Measurements from ENCODE around the gene ABCF2. TPM values are rescaled to one million over a fixed set of nuclear protein-coding genes. Genes with fewer than 3 reads are reported as not detected.

Gene ABCF2
- total and polyA plus RNA-seq, 10 of the 15 experiments (the other 5 are each of a cell fraction or from before 2014, with no cell fraction given): 29.3 to 76.3 (median 57.1) TPM

GRCh38 chr7:151243045-151243349 is 16.0 kb upstream of the ABCF2 start:
- no peaks in the 10 kb centered on the region for H4K20me1 ChIP-seq (ENCODE audit: control insufficient read depth, insufficient read depth)
- peak overlapping the region; percentile 54; the same call in 1 of the 2 replicates for H2AFZ ChIP-seq (ENCODE audit: control insufficient read depth, low read depth, low read length)
- ChIA-PET SMC1A (ENCODE audit: uncharacterized antibody, unreplicated experiment) (interaction anchor here (1.4 to 3.4 kb wide), 5 partner anchors 9 to 119 kb away, joined by 3 to 24 read pairs (median 10); partner anchors contain the start of genes ABCF2 and CHPF2), CTCF (interaction anchor here (0.7 to 5.3 kb wide), 11 partner anchors 9 to 223 kb away, joined by 3 to 56 read pairs (median 14); partner anchors contain the start of genes ABCF2 and CHPF2), POLR2A (interaction anchor here (1.0 to 1.4 kb wide), 2 partner anchors 8 to 16 kb away, joined by 3 to 4 read pairs; partner anchors contain the start of gene ABCF2), RAD21 (ENCODE audit: unreplicated experiment) (interaction anchor here (1.1 to 2.6 kb wide), 4 partner anchors 10 to 119 kb away, joined by 4 to 17 read pairs (median 14); partner anchors contain the start of genes ABCF2 and CHPF2)
- peak overlapping the region; percentile 26; the same call in 1 of the 2 replicates for H3K9ac ChIP-seq (ENCODE audit: control insufficient read depth, insufficient read depth, low read length)
- TF ChIP-seq POLR2A (IDR thresholded peaks at IDR 0.05; ENCODE audit: low read depth, low read length) (0 out of 2 replicates have a peak, but pooled peaks have one; percentile 19), MXI1 (IDR thresholded peaks at IDR 0.05; ENCODE audit: low read depth, low read length) (no peak)
- H3K79me2 ChIP-seq (ENCODE audit: control insufficient read depth, insufficient read depth, low read length): no peaks in the 10 kb centered on the region
- in situ Hi-C loops (cut with MboI) (no loop called here), intact Hi-C loops (cut with micrococcal nuclease; ENCODE audit: unreplicated experiment) (loop anchor here (5.0 kb wide), 1 partner anchor 71 kb away; no protein-coding TSS in a partner anchor)
- H3K27ac ChIP-seq (ENCODE audit: control insufficient read depth, insufficient read depth): no peak overlapping the region
- peaks cover 0 to 3% of the 10 kb centered on the region in 2 experiments; a peak in 2 of 4 replicates for H3K36me3 ChIP-seq (ENCODE audit: control insufficient read depth in 2 of 2, insufficient read depth in 2 of 2, low read length in 1 of 2)
- WGBS (ENCODE audit: insufficient coverage, insufficient replicate concordance, low lambda C conversion rate, missing lambda C conversion rate): 22% methylated on average over 2 of the region's 2 CpGs
- H3K4me1 ChIP-seq (ENCODE audit: control insufficient read depth, insufficient read depth, low read length): peaks cover 16% of the 10 kb centered on the region
- H3K4me2 ChIP-seq (ENCODE audit: control insufficient read depth, insufficient read depth): peak overlapping the region; percentile 78
- ATAC-seq (no peak), FAIRE-seq (no peak), DNase-seq (ENCODE audit: low read depth, low spot score) (no peak)
- no peaks in the 10 kb centered on the region for H3K9me3 ChIP-seq (replicated peaks; ENCODE audit: control insufficient read depth, insufficient read depth, low read length)
- peaks cover 11 to 20% of the 10 kb centered on the region in 2 experiments for H3K27me3 ChIP-seq (replicated peaks in 1 of 2; ENCODE audit: control insufficient read depth in 2 of 2, insufficient read depth in 2 of 2, low read length in 1 of 2)
- peak overlapping the region; percentile 53 for H3K4me3 ChIP-seq
- no TSS peak for BruUV-seq (replicated peaks)

- 72% methylated on average over 18 of the region's 20 CpGs for WGBS (ENCODE audit: insufficient coverage, insufficient replicate concordance, low lambda C conversion rate, missing lambda C conversion rate)
- no peak for DNase-seq (ENCODE audit: low read depth, low spot score)
- no peak overlapping the region for H3K4me2 ChIP-seq (ENCODE audit: control insufficient read depth, insufficient read depth)
- no peaks in the 10 kb centered on the region for H3K79me2 ChIP-seq (ENCODE audit: control insufficient read depth, insufficient read depth, low read length)
- no peak for FAIRE-seq
- H3K27me3 ChIP-seq (replicated peaks in 1 of 2; ENCODE audit: control insufficient read depth in 2 of 2, insufficient read depth in 2 of 2, low read length in 1 of 2): peaks cover 11 to 17% of the 10 kb centered on the region in 2 experiments
- no TSS peak for BruUV-seq (replicated peaks)
- RAD21 ChIA-PET (ENCODE audit: unreplicated experiment): interaction anchor here (1.1 to 2.6 kb wide), 3 partner anchors 15 to 118 kb away, joined by 4 to 17 read pairs (median 16); partner anchors contain the start of gene ABCF2
- H3K27ac ChIP-seq (ENCODE audit: control insufficient read depth, insufficient read depth): no peak overlapping the region
- CTCF ChIA-PET: interaction anchor here (0.7 to 5.3 kb wide), 9 partner anchors 9 to 224 kb away, joined by 3 to 56 read pairs (median 19); partner anchors contain the start of genes ABCF2 and CHPF2
- H3K36me3 ChIP-seq (ENCODE audit: control insufficient read depth in 2 of 2, insufficient read depth in 2 of 2, low read length in 1 of 2): peaks cover 0 to 7% of the 10 kb centered on the region in 2 experiments; a peak in 2 of 4 replicates
- SMC1A ChIA-PET (ENCODE audit: uncharacterized antibody, unreplicated experiment): interaction anchor here (1.6 to 3.4 kb wide), 4 partner anchors 9 to 119 kb away, joined by 9 to 24 read pairs (median 15); partner anchors contain the start of genes ABCF2 and CHPF2
- in situ Hi-C loops (cut with MboI): no loop called here
- H3K4me1 ChIP-seq (ENCODE audit: control insufficient read depth, insufficient read depth, low read length): peaks cover 16% of the 10 kb centered on the region
- no peaks in the 10 kb centered on the region for H4K20me1 ChIP-seq (ENCODE audit: control insufficient read depth, insufficient read depth)
- H2AFZ ChIP-seq (ENCODE audit: control insufficient read depth, low read depth, low read length): no peak overlapping the region
- no peaks in the 10 kb centered on the region for H3K9me3 ChIP-seq (replicated peaks; ENCODE audit: control insufficient read depth, insufficient read depth, low read length)
- no peak overlapping the region for H3K4me3 ChIP-seq
- no peak for ATAC-seq
- H3K9ac ChIP-seq (ENCODE audit: control insufficient read depth, insufficient read depth, low read length): no peak overlapping the region
- POLR2A ChIA-PET: interaction anchor here (1.0 to 1.4 kb wide), 2 partner anchors 8 to 15 kb away, joined by 3 to 4 read pairs; partner anchors contain the start of gene ABCF2
- intact Hi-C loops (cut with micrococcal nuclease; ENCODE audit: unreplicated experiment): loop anchor here (5.0 kb wide), 1 partner anchor 70 kb away; no protein-coding TSS in a partner anchor
- TF ChIP-seq MXI1 (IDR thresholded peaks at IDR 0.05; ENCODE audit: low read depth, low read length) (no peak), BMI1 (IDR thresholded peaks at IDR 0.05; ENCODE audit: borderline replicate concordance) (no peak), EZH2 (IDR thresholded peaks at IDR 0.05; ENCODE audit: borderline replicate concordance, control insufficient read depth, low read depth, low read length) (no peak), EP300 (IDR thresholded peaks at IDR 0.05; ENCODE audit: borderline replicate concordance in 1 of 2, control insufficient read depth in 1 of 2, low read depth in 2 of 2, low read length in 2 of 2) (no peak), BCL11A (IDR thresholded peaks at IDR 0.05; ENCODE audit: low read depth, low read length) (no peak), RAD51 (IDR thresholded peaks at IDR 0.05) (no peak), MEF2B (IDR thresholded peaks at IDR 0.05; ENCODE audit: partially characterized antibody, poor library complexity, severe bottlenecking) (no peak), CHD2 (IDR thresholded peaks at IDR 0.05; ENCODE audit: borderline replicate concordance, low read depth, low read length) (no peak), TARDBP (IDR thresholded peaks at IDR 0.05; ENCODE audit: borderline replicate concordance) (no peak)
Measured at GRCh38 chr7:151242159-151243044, 15.4 kb upstream of the ABCF2 start.
